ENCODE data around the gene RAB15. TPM values are rescaled to one million over a fixed set of nuclear protein-coding genes. Genes with fewer than 3 reads are reported as not detected.

The RAB15 gene
- total RNA-seq, 1 experiment from 2014 or later: 20.6 TPM

Other genes with a start within 250 kb of the RAB15 start
- gene SPTB, start 92.4 kb downstream of the RAB15 start, total RNA-seq (2014; rRNA removed): 2.3 and 3.6 TPM in 2 replicates
- gene CHURC1, start 57.9 kb downstream of the RAB15 start, total RNA-seq (2014; rRNA removed): 44.0 and 50.3 TPM in 2 replicates
- 2.9 and 4.3 TPM in 2 replicates for gene GPX2, start 29.6 kb downstream of the RAB15 start, total RNA-seq (2014; rRNA removed)
- gene FNTB, start 14.6 kb upstream of the RAB15 start, total RNA-seq (2014; rRNA removed): 19.5 and 28.1 TPM in 2 replicates
- gene MAX, start 130.2 kb upstream of the RAB15 start, total RNA-seq (2014; rRNA removed): 58.8 and 68.9 TPM in 2 replicates

Measured in PC-3 (cell line).